ENCODE results near the gene GIGYF1.

Gene GIGYF1

DNA sequence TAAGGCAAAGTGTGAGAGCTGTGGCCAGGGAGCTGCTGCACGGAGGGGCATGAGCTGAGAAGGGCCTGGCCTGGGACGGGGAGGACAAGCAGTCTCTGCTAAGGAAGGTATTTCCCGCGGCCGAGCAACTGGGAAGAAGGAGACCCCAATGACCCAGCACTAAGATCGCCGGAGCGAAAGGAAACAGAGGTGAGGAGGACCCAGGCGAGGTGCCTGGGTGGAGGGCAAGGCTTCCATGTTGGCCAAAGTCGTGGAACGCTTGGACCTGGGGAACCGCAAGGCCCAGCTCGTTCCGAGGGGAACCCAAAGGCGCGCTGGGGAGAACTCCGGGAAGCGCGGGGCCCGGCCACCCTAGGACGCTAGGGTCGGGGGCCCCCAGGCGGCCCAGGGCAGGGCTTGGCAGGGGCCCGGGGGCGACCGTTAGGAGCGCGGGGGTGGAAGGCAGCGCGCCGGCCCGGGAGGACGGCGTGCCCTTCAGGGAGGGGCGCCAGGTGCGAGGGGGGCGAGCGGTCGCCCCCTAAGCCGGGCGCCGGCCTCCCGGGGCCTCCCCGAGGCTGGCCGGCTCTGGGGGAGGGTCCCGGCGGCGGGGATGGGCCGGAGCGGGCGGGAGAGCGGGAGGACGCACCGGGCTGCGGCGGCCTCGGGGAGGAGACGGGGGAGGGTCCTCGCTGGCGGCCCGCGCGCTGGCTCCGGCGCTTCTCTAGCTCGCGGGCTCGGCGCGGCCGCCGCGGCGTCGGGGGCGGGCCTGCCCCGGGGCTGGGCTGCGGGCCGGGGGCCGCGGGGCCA lies 545 bp downstream of the GIGYF1 start:
- DNase-seq (ENCODE audit: low read depth), result no peak
- peak overlapping the region; percentile 90 for H3K4me3 ChIP-seq (ENCODE audit: low read depth, low read length)
- no peak for TF ChIP-seq CTCF (IDR thresholded peaks at IDR 0.05; ENCODE audit: insufficient read depth, low read depth, low read length, missing control alignments)

DNA sequence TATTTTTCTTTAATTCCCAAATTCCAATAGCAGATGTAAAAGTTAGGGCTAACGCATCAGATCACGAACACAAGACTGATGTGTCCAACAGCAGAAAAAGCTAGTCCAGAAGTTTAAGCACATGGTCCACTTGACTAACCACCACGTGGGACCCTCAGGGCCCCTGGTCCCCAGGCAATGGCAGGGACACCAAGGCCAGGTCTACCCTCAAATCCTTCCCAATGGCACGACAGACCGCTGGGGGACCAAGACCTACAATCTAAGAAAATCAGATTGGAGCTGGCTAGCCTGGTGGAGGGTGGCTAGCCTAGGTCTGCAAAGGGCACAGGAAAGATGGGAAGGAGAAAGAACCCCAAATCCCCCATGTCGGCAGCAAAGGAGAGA lies 1.5 kb downstream of the GIGYF1 start:
- TF ChIP-seq CTCF (IDR thresholded peaks at IDR 0.05; ENCODE audit: insufficient read depth, low read depth, low read length, missing control alignments), result no peak
- peak overlapping the region; percentile 90 for H3K4me3 ChIP-seq (ENCODE audit: low read depth, low read length)
- no peak for DNase-seq (ENCODE audit: low read depth)

DNA sequence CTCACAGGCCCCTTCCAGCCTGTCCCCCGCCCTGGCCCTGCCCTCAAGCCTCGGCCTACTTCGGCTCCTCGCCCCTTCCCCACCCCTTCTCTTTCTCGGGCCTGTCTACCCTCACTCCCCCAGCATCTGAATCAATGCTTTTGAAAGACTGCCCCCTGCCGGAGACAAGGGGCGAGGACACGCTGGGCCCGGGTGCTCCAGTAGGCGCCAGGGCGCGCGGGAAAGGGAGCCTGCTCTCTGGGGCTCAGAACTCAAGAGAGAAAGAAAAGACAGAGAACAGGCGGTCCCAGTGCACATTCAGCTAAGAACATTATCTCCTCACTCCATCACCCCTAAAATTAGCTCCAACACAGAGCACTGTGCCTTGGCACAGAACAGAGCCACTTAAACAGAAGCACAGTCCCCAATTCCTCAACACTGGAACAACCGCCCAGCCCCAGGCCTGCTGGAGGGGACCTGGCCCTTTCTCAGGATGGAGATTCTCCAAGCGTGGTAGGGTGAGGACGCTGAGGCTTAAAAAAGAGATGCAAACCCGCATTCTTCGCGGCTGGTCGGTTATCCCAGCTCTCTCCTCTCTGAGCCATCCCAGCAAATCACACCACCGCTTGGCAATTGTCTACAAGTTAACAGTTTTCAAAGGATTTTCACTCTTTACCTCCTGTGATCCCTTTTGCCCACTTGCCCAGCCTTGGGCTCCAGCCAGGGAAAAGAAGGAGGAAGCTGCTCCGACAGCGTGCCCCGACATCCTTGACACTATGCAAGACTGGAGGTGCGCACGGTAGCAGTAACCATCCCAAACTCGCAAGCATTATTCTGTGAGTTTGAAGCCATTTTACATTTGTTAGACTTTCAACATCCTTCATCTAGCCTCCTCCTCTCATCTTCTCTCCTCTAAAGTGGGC lies 2.1 kb downstream of the GIGYF1 start:
- peak; percentile 82 for DNase-seq (ENCODE audit: low read depth)

GRCh38 chr7:100689230-100690135 lies 4.6 kb downstream of the GIGYF1 start:
- DNase-seq (ENCODE audit: low read depth), result no peak
- TF ChIP-seq CTCF (IDR thresholded peaks at IDR 0.05; ENCODE audit: insufficient read depth, low read depth, low read length, missing control alignments), result no peak
- H3K4me3 ChIP-seq (ENCODE audit: low read depth, low read length), result no peak overlapping the region

More for the DNA sequence above, 2.1 kb downstream of the GIGYF1 start:
- TF ChIP-seq CTCF (IDR thresholded peaks at IDR 0.05; ENCODE audit: insufficient read depth, low read depth, low read length, missing control alignments), result peak; percentile 85
- H3K4me3 ChIP-seq (ENCODE audit: low read depth, low read length), result peak overlapping the region; percentile 90

DNA sequence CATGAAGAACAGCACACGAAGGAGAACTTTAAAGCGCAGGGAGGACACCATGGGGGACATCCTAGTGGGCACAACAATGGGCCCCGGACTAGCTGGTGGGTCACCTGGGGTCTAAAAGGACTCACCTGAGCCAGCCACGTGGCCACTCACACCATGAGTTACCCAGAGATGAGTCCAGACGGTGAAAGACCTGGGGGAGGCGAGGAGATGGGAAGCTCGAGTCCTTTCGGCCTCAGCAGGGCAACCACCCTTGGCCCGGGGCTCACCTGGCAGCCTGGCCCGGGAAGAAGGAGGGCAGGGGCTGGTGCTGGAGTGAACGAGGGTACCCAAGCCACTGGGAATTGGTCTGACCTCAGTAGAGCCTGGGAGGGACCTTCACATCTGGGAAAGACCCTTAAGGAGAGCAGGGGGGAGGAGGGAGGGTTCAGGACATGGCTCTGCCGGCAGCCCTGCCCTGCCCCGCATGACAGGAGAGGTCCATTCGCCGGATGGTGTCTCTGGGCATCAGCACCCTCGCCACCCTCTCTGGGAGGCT lies 5.7 kb downstream of the GIGYF1 start:
- DNase-seq (ENCODE audit: low read depth), result no peak
- no peak for TF ChIP-seq CTCF (IDR thresholded peaks at IDR 0.05; ENCODE audit: insufficient read depth, low read depth, low read length, missing control alignments)
- H3K4me3 ChIP-seq (ENCODE audit: low read depth, low read length), result no peak overlapping the region

DNA sequence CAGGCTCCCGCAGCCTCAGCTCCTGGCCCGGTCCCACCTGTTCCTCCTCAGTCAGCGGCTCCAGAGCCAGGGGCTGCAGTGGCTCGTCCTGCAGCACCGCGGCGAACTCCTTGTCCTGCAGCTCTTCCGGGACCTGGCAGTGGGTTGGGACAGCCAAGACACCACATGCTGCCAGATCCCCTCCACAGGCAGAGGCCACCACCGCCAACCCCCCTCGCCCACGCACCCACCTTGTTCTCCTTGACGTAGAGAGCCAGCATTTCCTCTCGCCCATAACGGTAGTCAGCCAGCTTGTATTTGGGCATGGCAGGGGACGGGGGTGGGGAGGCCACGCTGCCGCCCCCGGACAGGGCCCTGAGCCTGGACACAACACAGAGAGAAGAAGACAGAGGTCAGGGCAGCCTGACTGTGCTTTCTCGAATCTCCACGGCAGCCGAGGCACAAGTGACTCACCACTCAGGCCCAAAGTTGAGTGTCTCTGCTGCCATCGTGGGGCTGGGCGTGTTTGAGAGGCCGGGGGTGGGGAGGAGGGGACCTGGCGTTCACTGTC lies 6.2 kb downstream of the GIGYF1 start:
- no peak for DNase-seq (ENCODE audit: low read depth)
- H3K4me3 ChIP-seq (ENCODE audit: low read depth, low read length), result no peak overlapping the region
- no peak for TF ChIP-seq CTCF (IDR thresholded peaks at IDR 0.05; ENCODE audit: insufficient read depth, low read depth, low read length, missing control alignments)

Measured in GM12865 (cell line).